Kidney epithelial cell (primary cell): ENCODE data around the gene NCK1. TPM values are rescaled to one million over a fixed set of nuclear protein-coding genes. Genes with fewer than 3 reads are reported as not detected.

Experiments used
- DNase-seq: peaks from one replicate; pipeline ENCODE4 v3.0.0-alpha.2; 2010; ENCODE audit warnings: low read depth
- H3K27me3 ChIP-seq: 2 replicates; pipeline ENCODE4 v1.6.0; 2011; ENCODE audit warnings: low read length; ENCODE audit not compliant: control insufficient read depth, insufficient read depth
- H3K36me3 ChIP-seq: 2 replicates; pipeline ENCODE4 v1.5.1; 2011; ENCODE audit warnings: low read length; ENCODE audit not compliant: control insufficient read depth, insufficient read depth
- H3K4me3 ChIP-seq: 2 replicates; pipeline ENCODE4 v1.5.1; 2011; ENCODE audit warnings: low read depth, mild to moderate bottlenecking, control low read depth, low read length
- total RNA-seq: library from RNA; depleted of rRNA; stranded (reverse); fragments of >200 nt; gene quantifications from 2 replicates; pipeline ENCODE4 v1.2.3, GENCODE V29; 2015
- TF ChIP-seq, protein P1 (sequence below): IDR thresholded peaks from 2 replicates; pipeline ENCODE4 v1.5.1; 2011; ENCODE audit warnings: mild to moderate bottlenecking, moderate library complexity, low read length, control low read depth, inconsistent platforms; ENCODE audit not compliant: insufficient read depth, poor library complexity, severe bottlenecking

Gene NCK1
- total RNA-seq, 1 donor from 2014 or later = 25.7 TPM

DNA sequence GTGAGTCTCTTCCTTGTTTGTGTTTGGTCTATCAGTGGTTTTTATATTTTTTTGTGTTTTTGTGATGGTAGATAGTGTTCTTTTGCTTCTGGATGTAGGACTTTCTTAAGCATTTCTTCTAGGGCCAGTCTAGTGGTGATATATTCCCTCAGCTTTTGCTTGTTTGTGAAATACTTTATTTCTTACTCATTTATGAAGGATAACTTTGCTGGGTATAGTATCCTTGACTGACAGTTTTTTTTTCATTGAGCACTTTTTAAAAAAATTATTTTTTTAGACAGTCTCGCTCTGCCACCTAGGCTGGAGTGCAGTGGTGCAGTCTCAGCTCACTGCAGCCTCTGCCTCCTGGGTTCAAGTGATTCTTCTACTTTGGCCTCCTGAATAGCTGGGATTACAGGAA, 41.9 kb downstream of the NCK1 start:
- TF ChIP-seq, protein P1, sequence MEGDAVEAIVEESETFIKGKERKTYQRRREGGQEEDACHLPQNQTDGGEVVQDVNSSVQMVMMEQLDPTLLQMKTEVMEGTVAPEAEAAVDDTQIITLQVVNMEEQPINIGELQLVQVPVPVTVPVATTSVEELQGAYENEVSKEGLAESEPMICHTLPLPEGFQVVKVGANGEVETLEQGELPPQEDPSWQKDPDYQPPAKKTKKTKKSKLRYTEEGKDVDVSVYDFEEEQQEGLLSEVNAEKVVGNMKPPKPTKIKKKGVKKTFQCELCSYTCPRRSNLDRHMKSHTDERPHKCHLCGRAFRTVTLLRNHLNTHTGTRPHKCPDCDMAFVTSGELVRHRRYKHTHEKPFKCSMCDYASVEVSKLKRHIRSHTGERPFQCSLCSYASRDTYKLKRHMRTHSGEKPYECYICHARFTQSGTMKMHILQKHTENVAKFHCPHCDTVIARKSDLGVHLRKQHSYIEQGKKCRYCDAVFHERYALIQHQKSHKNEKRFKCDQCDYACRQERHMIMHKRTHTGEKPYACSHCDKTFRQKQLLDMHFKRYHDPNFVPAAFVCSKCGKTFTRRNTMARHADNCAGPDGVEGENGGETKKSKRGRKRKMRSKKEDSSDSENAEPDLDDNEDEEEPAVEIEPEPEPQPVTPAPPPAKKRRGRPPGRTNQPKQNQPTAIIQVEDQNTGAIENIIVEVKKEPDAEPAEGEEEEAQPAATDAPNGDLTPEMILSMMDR = no peak
- DNase-seq = no peak
- Histone ChIP-seq H3K4me3 (no peak overlapping the region), H3K27me3 (no peaks in the 10 kb centered on the region), H3K36me3 (no peaks in the 10 kb centered on the region)

DNA sequence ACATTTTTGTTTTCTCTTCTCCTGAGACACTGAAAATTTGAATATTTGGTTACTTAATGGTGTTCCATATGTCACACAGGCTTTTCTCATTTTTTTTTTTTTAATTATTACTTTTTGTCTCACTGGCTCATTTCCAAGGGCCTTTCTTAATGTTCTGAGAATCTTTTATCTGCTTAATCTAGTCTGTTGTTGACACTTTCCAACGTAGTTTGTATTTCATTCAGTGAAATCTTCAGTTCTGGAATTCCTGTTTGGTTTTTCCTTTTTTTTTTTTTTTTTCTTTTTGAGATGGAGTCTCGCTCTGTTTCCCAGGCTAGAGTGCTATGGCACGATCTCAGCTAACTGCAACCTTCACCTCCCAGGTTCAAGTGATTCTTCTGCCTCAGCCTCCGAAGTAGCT, 42.7 kb downstream of the NCK1 start:
- no peak for DNase-seq
- H3K27me3 ChIP-seq = no peaks in the 10 kb centered on the region
- no peaks in the 10 kb centered on the region for H3K36me3 ChIP-seq
- no peak overlapping the region for H3K4me3 ChIP-seq
- TF ChIP-seq, protein P1 = no peak

DNA sequence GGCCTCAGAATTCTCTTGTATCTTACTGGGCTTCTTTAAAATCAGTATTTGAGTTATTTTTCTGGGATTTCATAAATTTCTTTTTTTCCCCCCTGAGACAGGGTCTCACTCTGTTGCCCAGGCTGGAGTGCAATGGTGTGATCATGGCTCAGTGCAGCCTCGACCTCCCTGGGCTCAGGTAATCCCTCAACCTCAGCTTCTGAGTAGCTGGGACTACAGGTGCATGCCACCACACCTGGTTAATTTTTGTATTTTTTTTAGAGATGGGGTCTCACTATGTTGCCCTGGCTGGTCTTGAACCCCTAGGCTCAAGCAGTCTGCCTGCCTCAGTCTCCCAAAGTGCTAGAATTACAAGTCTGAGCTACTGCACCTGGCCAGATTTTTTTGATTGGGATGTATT, 43.5 kb downstream of the NCK1 start:
- no peak for DNase-seq
- H3K27me3 ChIP-seq = no peaks in the 10 kb centered on the region
- no peaks in the 10 kb centered on the region for H3K36me3 ChIP-seq
- TF ChIP-seq, protein P1 = no peak
- no peak overlapping the region for H3K4me3 ChIP-seq

DNA sequence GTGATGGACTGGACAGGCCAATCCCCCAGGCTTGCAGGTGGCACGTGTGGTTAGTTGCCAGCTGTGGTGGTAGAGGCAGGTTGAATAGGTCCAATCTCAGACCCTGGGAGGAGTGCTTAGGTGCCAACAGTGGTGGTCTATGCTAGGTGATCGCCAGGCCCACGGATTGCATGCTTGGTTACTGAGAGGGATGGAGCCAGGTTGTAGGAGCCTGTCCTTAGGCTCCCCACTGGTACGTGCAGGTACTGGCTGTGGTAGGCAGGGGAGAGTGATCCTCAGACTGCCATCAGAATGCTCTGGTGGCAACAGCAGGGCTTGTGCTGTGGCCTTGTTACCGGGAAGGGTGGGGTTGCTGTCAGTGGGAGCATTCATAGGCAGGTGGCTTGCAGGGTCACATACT, 44.7 kb downstream of the NCK1 start:
- Histone ChIP-seq H3K4me3 (no peak overlapping the region), H3K36me3 (no peaks in the 10 kb centered on the region), H3K27me3 (no peaks in the 10 kb centered on the region)
- TF ChIP-seq, protein P1 = no peak
- no peak for DNase-seq

DNA sequence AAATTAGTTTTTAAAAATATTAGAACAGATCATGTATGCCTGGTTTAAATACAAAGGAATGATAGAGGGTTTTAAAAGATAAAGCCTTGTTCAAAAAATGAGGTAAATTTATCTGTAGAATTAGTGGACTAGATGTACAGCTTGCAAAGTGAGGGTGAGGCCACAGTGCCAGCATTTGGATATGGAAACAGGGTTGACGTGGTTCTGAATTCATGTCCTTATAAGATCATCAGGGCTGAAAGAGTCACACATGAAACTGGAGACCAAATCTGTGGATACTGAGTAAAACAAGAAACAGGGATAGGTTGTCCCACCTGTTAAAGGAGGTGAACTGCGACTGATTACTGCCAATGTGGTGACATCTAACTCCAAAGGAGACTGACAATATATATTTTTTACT, 46.3 kb downstream of the NCK1 start:
- no peak for DNase-seq
- no peaks in the 10 kb centered on the region for H3K27me3 ChIP-seq
- TF ChIP-seq, protein P1 = no peak
- no peak overlapping the region for H3K4me3 ChIP-seq
- H3K36me3 ChIP-seq = no peaks in the 10 kb centered on the region

DNA sequence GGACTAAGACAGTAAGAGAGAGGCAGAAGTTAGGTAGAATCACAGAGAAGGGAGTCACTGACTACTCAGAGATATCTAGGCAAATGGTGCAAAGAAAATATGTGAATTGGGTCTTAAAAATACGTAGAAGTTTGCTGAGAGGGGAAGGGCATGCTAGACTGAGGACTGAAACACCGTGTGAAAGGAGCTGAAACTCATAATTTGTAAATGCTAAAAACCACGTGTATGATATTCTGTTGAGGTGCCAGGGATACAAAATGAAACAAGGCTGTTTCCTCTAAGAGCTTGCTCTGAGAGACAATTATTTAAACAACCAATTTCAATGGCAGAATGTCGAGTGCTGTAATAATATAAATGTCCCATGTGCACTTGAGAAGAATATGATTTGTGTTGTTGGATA, 47.2 kb downstream of the NCK1 start:
- no peaks in the 10 kb centered on the region for H3K36me3 ChIP-seq
- TF ChIP-seq, protein P1 = no peak
- DNase-seq = no peak
- H3K27me3 ChIP-seq = no peaks in the 10 kb centered on the region
- H3K4me3 ChIP-seq = no peak overlapping the region
